Dermis microvascular lymphatic vessel endothelial cell (primary cell): ENCODE measurements around the gene XYLT1. TPM values are rescaled to one million over a fixed set of nuclear protein-coding genes. Genes with fewer than 3 reads are reported as not detected.

Experiments
- DNase-seq, 2 donors: peaks; one replicate each; pipeline versions ENCODE4 v3.0.0 to v3.0.0-alpha.2; 2010; ENCODE audit warnings: low read depth in 2 of 2
- total RNA-seq: library from RNA; depleted of rRNA; stranded (reverse); fragments of >200 nt; gene quantifications from 2 replicates; pipeline ENCODE4 v1.2.1, GENCODE V29; 2014

The XYLT1 gene
- total RNA-seq, 1 donor from 2014 or later = 0.51 TPM

- no peak for DNase-seq
Measured at GRCh38 chr16:17205279-17206211, 265.2 kb downstream of the XYLT1 start.

GRCh38 chr16:17204644-17205043 is 266.1 kb downstream of the XYLT1 start:
- DNase-seq = no peak

GRCh38 chr16:17204206-17204605 is 266.6 kb downstream of the XYLT1 start:
- no peak for DNase-seq

GRCh38 chr16:17203424-17203823 is 267.3 kb downstream of the XYLT1 start:
- no peak for DNase-seq

GRCh38 chr16:17199135-17199534 is 271.6 kb downstream of the XYLT1 start:
- DNase-seq = no peak

GRCh38 chr16:17196526-17196925 is 274.2 kb downstream of the XYLT1 start:
- no peak for DNase-seq

- peak in 1 of 2 donors; percentile 4 for DNase-seq
Measured at GRCh38 chr16:17194190-17194780, 276.5 kb downstream of the XYLT1 start.

- DNase-seq = no peak
Measured at GRCh38 chr16:17193566-17194100, 277.1 kb downstream of the XYLT1 start.

- DNase-seq = no peak
Measured at GRCh38 chr16:17184026-17184425, 286.7 kb downstream of the XYLT1 start.

GRCh38 chr16:17177959-17178905 is 292.5 kb downstream of the XYLT1 start:
- DNase-seq = no peak

- no peak for DNase-seq
Measured at GRCh38 chr16:17177242-17177958, 293.4 kb downstream of the XYLT1 start.

- no peak for DNase-seq
Measured at GRCh38 chr16:17176199-17176598, 294.6 kb downstream of the XYLT1 start.

GRCh38 chr16:17173281-17173680 is 297.5 kb downstream of the XYLT1 start:
- no peak for DNase-seq

- DNase-seq = no peak
Measured at GRCh38 chr16:17171250-17172143, 299.3 kb downstream of the XYLT1 start.

GRCh38 chr16:17170435-17170834 is 300.3 kb downstream of the XYLT1 start:
- DNase-seq = no peak

GRCh38 chr16:17168181-17168580 is 302.6 kb downstream of the XYLT1 start:
- no peak for DNase-seq

GRCh38 chr16:17166095-17166494 is 304.7 kb downstream of the XYLT1 start:
- no peak for DNase-seq

- DNase-seq = no peak
Measured at GRCh38 chr16:17162560-17162959, 308.2 kb downstream of the XYLT1 start.

- DNase-seq = no peak
Measured at GRCh38 chr16:17160920-17161431, 309.8 kb downstream of the XYLT1 start.
